ENCODE measurements around the gene CDKL5. TPM values are rescaled to one million over a fixed set of nuclear protein-coding genes. Genes with fewer than 3 reads are reported as not detected.
"Not testable (repeated sequence)": the region's sequence is repeated elsewhere in the genome, so short reads cannot be mapped to it uniquely, and the experiment has no call there.

Gene CDKL5
- polyA plus RNA-seq, 2 of the 4 experiments (the other 2 are of a cell fraction) = 5.4 to 22.8 TPM

- H3K4me3 ChIP-seq = no peak overlapping the region
- ATAC-seq (no peak), FAIRE-seq (no peak), DNase-seq (ENCODE audit: low read depth in 1 of 2, low spot score in 1 of 2) (no peak)
- ChIA-PET POLR2A (no interaction called here), CTCF (no interaction called here)
- H3K4me1 ChIP-seq = peaks cover 14% of the 10 kb centered on the region
- 79% methylated on average over 2 of the region's 2 CpGs for WGBS (ENCODE audit: missing lambda C conversion rate)
- H3K4me2 ChIP-seq = no peak overlapping the region
- no peak overlapping the region for H3K27ac ChIP-seq
- TF ChIP-seq ESRRA (IDR thresholded peaks at IDR 0.05; ENCODE audit: borderline replicate concordance, low read length) = no peak
- no peak for TF ChIP-seq POLR2A (IDR thresholded peaks at IDR 0.05; ENCODE audit: low read length)
- TF ChIP-seq ZC3H11A (IDR thresholded peaks at IDR 0.05) = no peak
- H3K9me3 ChIP-seq = no peaks in the 10 kb centered on the region
Measured at GRCh38 chrX:18578546-18578945, 153.1 kb downstream of the CDKL5 start.

- ATAC-seq = no peak
- ChIA-PET CTCF (no interaction called here), POLR2A (no interaction called here)
- no peak overlapping the region for H3K4me2 ChIP-seq
- peaks cover 8% of the 10 kb centered on the region for H3K4me1 ChIP-seq
- no peak for DNase-seq (ENCODE audit: low read depth in 1 of 2, low spot score in 1 of 2)
- no peak overlapping the region for H3K27ac ChIP-seq
- H3K4me3 ChIP-seq = no peak overlapping the region
- WGBS (ENCODE audit: missing lambda C conversion rate) = 91% methylated on average over 2 of the region's 2 CpGs
- H3K9me3 ChIP-seq = no peaks in the 10 kb centered on the region
- peak; percentile 82 for TF ChIP-seq MAFK (IDR thresholded peaks at IDR 0.05; ENCODE audit: partially characterized antibody)
- TF ChIP-seq ZFP36 (IDR thresholded peaks at IDR 0.05; ENCODE audit: borderline replicate concordance, partially characterized antibody) = no peak
- no peak for FAIRE-seq
Measured at GRCh38 chrX:18579495-18579894, 154.1 kb downstream of the CDKL5 start.

- ATAC-seq = no peak
- no peaks in the 10 kb centered on the region for H3K9me3 ChIP-seq
Measured at GRCh38 chrX:18582910-18583493, 157.6 kb downstream of the CDKL5 start.

GRCh38 chrX:18589292-18589691 is 163.9 kb downstream of the CDKL5 start:
- POLR2A ChIA-PET; H3K4me3 ChIP-seq; CTCF ChIA-PET; H3K27ac ChIP-seq; ATAC-seq; H3K4me2 ChIP-seq; H3K4me1 ChIP-seq; FAIRE-seq; H3K9me3 ChIP-seq; DNase-seq (ENCODE audit: low read depth in 1 of 2, low spot score in 1 of 2): not testable (repeated sequence)
- WGBS (ENCODE audit: missing lambda C conversion rate) = 89% methylated on average over 1 of the region's 1 CpG

More at GRCh38 chrX:18582910-18583493, 157.6 kb downstream of the CDKL5 start:
- ChIA-PET CTCF (interaction anchor here (1.0 kb wide), 1 partner anchor 173 kb away, joined by 3 read pairs; no protein-coding TSS in a partner anchor), POLR2A (no interaction called here)
- H3K4me1 ChIP-seq = no peaks in the 10 kb centered on the region
- H3K27ac ChIP-seq = no peak overlapping the region
- no peak for DNase-seq (ENCODE audit: low read depth in 1 of 2, low spot score in 1 of 2)
- TF ChIP-seq HES2 (IDR thresholded peaks at IDR 0.05) (no peak), SREBF2 (IDR thresholded peaks at IDR 0.05) (no peak), SMC3 (IDR thresholded peaks at IDR 0.05) (no peak), ESRRA (IDR thresholded peaks at IDR 0.05; ENCODE audit: borderline replicate concordance, low read length) (no peak), CHD4 (IDR thresholded peaks at IDR 0.05; ENCODE audit: borderline replicate concordance) (no peak), KDM5A (IDR thresholded peaks at IDR 0.05) (no peak), ELK1 (IDR thresholded peaks at IDR 0.05; ENCODE audit: low read depth, low read length) (no peak), MYC (IDR thresholded peaks at IDR 0.05; ENCODE audit: borderline replicate concordance, low read length) (no peak), E2F6 (IDR thresholded peaks at IDR 0.05; ENCODE audit: borderline replicate concordance, low read depth) (no peak), FOSB (CRISPR knock-in tag; IDR thresholded peaks at IDR 0.05) (no peak), MAX (IDR thresholded peaks at IDR 0.05) (no peak), EHMT2 (IDR thresholded peaks at IDR 0.05; ENCODE audit: low read depth) (no peak), FOXS1 (CRISPR knock-in tag; IDR thresholded peaks at IDR 0.05) (no peak), ZNF302 (CRISPR knock-in tag; IDR thresholded peaks at IDR 0.05) (no peak), REST (IDR thresholded peaks at IDR 0.05) (no peak), NPAS2 (CRISPR knock-in tag; IDR thresholded peaks at IDR 0.05; ENCODE audit: borderline replicate concordance) (no peak), HDAC2 (IDR thresholded peaks at IDR 0.05) (no peak), FOSL2 (IDR thresholded peaks at IDR 0.05) (no peak), FOSL2 (CRISPR knock-in tag; IDR thresholded peaks at IDR 0.05) (no peak)
- 89% methylated on average over 6 of the region's 6 CpGs for WGBS (ENCODE audit: missing lambda C conversion rate)
- no peak overlapping the region for H3K4me2 ChIP-seq
- no peak overlapping the region for H3K4me3 ChIP-seq
- FAIRE-seq = no peak

All from A549 (cell line).